ENCODE measurements around the gene KLF11.
"Not testable (repeated sequence)": the region's sequence is repeated elsewhere in the genome, so short reads cannot be mapped to it uniquely, and the experiment has no call there.

Gene KLF11

GRCh38 chr2:10009811-10010781, 33.3 kb upstream of the KLF11 start:
- DNase-seq: no peak

GRCh38 chr2:10010861-10011605, 32.3 kb upstream of the KLF11 start:
- not testable (repeated sequence) for DNase-seq

- DNase-seq: not testable (repeated sequence)
Measured at GRCh38 chr2:10011606-10012325, 31.6 kb upstream of the KLF11 start.

GRCh38 chr2:10012366-10012962, 30.9 kb upstream of the KLF11 start:
- DNase-seq: not testable (repeated sequence)

DNA sequence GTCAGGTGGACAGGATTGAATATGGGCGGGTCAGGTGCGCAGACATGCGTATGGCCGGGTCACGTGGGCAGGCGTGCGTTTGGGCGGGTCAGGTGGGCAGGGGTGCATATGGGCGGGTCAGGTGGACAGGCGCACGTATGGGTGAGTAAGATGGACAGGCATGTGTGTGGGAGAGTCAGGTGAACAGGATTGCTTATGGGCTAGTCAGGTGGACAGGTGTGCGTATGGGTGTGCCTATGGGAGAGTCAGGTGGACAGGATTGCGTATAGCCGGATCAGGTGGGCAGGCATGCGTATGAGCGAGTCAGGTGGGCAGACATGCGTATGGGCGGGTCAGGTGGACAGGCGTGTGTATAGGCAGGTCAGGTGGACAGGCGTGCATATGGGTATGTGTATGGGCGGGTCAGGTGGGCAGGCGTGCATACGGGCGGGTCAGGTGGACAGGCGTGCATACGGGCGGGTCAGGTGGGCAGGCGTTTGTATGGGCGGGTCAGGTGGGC, 30.3 kb upstream of the KLF11 start:
- DNase-seq: no peak

GRCh38 chr2:10013651-10014417, 29.5 kb upstream of the KLF11 start:
- DNase-seq: not testable (repeated sequence)

- no peak for DNase-seq
Measured at GRCh38 chr2:10014418-10015190, 28.7 kb upstream of the KLF11 start.

GRCh38 chr2:10015376-10015989, 27.9 kb upstream of the KLF11 start:
- not testable (repeated sequence) for DNase-seq

DNA sequence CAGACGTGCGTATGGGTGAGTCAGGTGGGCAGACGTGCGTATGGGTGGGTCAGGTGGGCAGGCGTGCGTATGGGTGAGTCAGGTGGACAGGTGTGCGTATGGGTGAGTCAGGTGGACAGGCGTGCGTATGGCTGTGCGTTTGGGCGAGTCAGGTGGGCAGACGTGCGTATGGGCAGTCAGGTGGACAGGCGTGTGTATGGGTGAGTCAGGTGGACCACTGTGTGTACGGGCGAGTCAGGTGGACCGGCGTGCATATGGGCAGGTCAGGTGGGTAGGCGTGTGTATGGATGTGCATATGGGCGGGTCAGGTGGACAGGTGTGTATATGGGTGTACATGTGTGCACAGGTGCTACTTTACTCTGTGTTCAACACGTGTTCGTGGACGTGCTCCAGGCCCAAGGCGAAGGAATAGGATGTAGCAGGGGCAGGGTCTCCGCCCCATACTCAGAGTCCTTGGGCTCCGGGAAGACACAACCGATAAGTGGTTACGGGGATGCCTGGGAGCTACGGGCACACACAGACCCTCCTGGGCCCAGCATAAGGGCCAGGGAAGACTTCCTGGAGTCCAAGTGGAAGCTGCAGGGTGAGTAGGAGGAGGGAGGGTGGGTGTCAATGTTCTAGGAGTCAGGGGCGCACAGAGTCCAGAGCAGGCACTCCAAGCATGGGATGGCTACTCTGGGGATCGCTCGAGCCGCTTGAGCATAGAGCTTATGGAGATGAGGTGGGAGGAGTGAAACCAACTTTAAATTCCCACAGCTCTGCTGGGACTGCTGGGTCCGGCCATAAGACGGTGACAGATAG, 27.1 kb upstream of the KLF11 start:
- no peak for DNase-seq

DNA sequence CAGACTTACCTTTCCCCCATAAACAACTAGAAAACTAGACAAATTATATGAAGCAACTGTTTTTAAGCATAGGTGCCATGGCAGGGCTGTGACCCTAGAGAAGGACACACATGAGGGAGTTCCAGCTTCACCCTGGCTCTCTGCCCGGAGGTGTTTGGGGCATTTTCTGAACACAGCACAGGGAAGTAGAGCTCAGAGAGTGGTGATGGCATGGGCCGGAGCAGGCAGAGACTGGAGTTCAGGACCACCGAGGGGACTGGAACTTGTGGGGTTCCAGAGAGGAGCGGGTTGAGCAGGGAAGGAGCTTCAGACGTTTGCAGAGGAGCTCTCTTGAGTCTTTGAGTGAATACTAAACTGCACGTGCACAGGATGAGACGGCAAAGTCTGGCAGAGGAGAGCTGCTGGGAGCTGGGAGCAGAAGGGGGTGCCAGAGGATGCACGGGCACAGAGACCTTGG, 26.5 kb upstream of the KLF11 start:
- no peak for DNase-seq

GRCh38 chr2:10017313-10017941, 25.9 kb upstream of the KLF11 start:
- DNase-seq: no peak

- DNase-seq: no peak
Measured at GRCh38 chr2:10019174-10019573, 24.2 kb upstream of the KLF11 start.

- no peak for DNase-seq
Measured at GRCh38 chr2:10019602-10020400, 23.5 kb upstream of the KLF11 start.

- DNase-seq: no peak
Measured at GRCh38 chr2:10022041-10022421, 21.3 kb upstream of the KLF11 start.

DNA sequence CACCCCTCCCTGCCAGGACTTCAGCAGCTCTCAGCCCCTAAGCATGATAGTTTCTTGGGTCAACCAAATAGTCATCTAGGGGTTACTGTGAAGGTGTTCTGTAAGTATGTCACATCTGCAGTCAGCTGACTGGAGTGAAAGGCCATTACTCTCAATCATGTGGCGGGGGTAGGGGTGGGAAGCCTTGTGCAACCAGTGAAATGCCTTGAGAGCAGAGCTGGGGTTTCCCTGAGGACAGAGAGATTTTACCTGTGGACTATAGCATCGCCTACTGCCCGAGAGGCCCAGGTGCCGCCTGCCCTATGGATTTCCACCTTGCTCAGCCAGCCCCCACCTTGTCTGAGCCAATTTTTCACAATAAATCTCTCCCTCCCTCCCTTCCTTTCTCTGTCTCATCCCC, 20.9 kb upstream of the KLF11 start:
- DNase-seq: no peak

DNA sequence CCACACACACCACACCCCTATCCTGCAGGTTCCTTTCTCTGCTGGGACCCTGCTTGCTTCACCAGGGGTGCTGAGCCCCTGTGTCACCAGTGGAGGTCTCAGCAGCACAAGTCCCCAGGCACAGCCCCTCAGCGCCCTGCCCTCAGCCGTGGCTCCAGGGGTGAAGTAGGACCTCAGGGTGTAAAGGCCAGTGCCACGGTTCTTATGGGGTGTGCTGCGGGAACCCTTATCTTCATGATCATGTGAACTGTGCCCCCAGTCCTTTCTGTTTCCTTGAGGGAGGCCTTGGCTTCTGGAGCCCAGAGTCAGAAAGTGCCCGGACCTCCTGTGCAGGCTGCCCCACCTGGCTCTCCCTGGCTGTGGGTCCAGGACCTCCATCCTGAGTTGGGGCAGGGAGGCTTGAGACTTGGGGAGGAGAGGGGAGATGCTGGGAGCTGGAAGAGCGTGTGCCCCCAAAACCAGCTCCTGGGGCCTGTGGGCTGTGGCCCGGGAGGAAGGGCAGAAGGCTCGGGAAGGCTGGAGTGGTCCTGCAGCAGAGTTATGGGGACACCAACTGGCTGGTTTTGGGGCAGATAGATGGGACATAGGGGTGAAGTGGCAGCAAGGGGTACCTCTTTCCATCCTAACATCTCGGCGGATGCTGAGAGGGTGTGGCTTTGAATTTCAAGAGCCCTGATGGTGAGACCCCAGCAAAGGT, 20.2 kb upstream of the KLF11 start:
- DNase-seq: no peak

DNA sequence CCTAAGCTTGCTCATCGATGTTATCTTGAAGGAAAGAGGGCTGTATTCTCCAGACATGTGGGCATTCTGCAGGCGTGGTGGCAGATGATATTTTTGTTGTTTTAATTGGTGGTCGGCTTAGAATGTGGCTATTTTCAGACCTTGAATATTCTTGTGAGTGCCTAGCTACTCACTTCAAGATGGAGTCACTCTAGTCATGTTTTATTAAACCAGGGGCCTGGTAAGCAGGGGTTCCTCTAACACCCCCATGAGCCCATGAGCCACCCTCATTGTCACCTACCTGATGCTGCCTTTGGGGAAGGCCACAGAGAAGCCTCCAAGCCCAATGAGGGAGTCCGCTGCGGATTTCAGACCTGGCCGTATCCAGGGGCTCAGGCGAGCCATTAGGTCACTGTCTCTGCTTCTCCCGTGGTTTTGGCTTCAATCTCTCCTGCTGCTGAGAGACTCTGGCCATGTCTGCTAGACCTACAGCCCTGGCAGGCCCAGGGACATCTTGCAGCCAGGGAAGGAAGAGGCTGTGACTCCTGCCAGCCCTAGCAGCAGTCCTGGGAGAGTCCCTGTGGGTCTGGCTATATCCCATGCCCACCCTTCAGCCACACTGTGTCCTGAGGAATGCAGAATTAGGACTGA, 16.3 kb upstream of the KLF11 start:
- no peak for DNase-seq
